ENCODE results near the gene SATB2. TPM values are rescaled to one million over a fixed set of nuclear protein-coding genes. Genes with fewer than 3 reads are reported as not detected.

SATB2 gene
- total RNA-seq, 1 donor from 2014 or later: 20.8 TPM

GRCh38 chr2:199315299-199316179 lies 142.2 kb downstream of the SATB2 start:
- H3K27me3 Mint-ChIP-seq (ENCODE audit: unreplicated experiment): peaks cover 9% of the 10 kb centered on the region
- no peak overlapping the region for H3K27ac Mint-ChIP-seq (ENCODE audit: unreplicated experiment)
- H3K4me3 Mint-ChIP-seq (ENCODE audit: unreplicated experiment): no peak overlapping the region
- DNase-seq: no peak
- H3K36me3 Mint-ChIP-seq (ENCODE audit: unreplicated experiment): no peaks in the 10 kb centered on the region
- H3K4me1 Mint-ChIP-seq (ENCODE audit: low read depth, unreplicated experiment): peaks cover 38% of the 10 kb centered on the region
- peaks cover 13% of the 10 kb centered on the region for H3K9me3 Mint-ChIP-seq (ENCODE audit: unreplicated experiment)
- no peak for TF ChIP-seq CTCF (IDR thresholded peaks at IDR 0.05; ENCODE audit: partially characterized antibody, unreplicated experiment)

GRCh38 chr2:199312931-199313330 lies 144.8 kb downstream of the SATB2 start:
- TF ChIP-seq CTCF (IDR thresholded peaks at IDR 0.05; ENCODE audit: partially characterized antibody, unreplicated experiment): no peak
- DNase-seq: no peak
- Mint-ChIP-seq H3K36me3 (ENCODE audit: unreplicated experiment) (no peaks in the 10 kb centered on the region), H3K4me3 (ENCODE audit: unreplicated experiment) (no peak overlapping the region), H3K27ac (ENCODE audit: unreplicated experiment) (no peak overlapping the region), H3K9me3 (ENCODE audit: unreplicated experiment) (peaks cover 17% of the 10 kb centered on the region), H3K27me3 (ENCODE audit: unreplicated experiment) (peaks cover 15% of the 10 kb centered on the region), H3K4me1 (ENCODE audit: low read depth, unreplicated experiment) (peaks cover 47% of the 10 kb centered on the region)

- peak overlapping the region; percentile 90 for H3K27ac Mint-ChIP-seq (ENCODE audit: unreplicated experiment)
- peaks cover 15% of the 10 kb centered on the region for H3K27me3 Mint-ChIP-seq (ENCODE audit: unreplicated experiment)
- peaks cover 17% of the 10 kb centered on the region for H3K9me3 Mint-ChIP-seq (ENCODE audit: unreplicated experiment)
- no peak for TF ChIP-seq CTCF (IDR thresholded peaks at IDR 0.05; ENCODE audit: partially characterized antibody, unreplicated experiment)
- peak overlapping the region; percentile 80 for H3K4me3 Mint-ChIP-seq (ENCODE audit: unreplicated experiment)
- DNase-seq: no peak
- no peaks in the 10 kb centered on the region for H3K36me3 Mint-ChIP-seq (ENCODE audit: unreplicated experiment)
- H3K4me1 Mint-ChIP-seq (ENCODE audit: low read depth, unreplicated experiment): peaks cover 59% of the 10 kb centered on the region
These were observed 146.8 kb downstream of the SATB2 start for GRCh38 chr2:199310771-199311585.

GRCh38 chr2:199309973-199310372 lies 147.8 kb downstream of the SATB2 start:
- peak overlapping the region; percentile 74 for H3K4me3 Mint-ChIP-seq (ENCODE audit: unreplicated experiment)
- peaks cover 59% of the 10 kb centered on the region for H3K4me1 Mint-ChIP-seq (ENCODE audit: low read depth, unreplicated experiment)
- H3K9me3 Mint-ChIP-seq (ENCODE audit: unreplicated experiment): peaks cover 17% of the 10 kb centered on the region
- no peak for TF ChIP-seq CTCF (IDR thresholded peaks at IDR 0.05; ENCODE audit: partially characterized antibody, unreplicated experiment)
- peak; percentile 69 for DNase-seq
- H3K27me3 Mint-ChIP-seq (ENCODE audit: unreplicated experiment): peaks cover 15% of the 10 kb centered on the region
- H3K36me3 Mint-ChIP-seq (ENCODE audit: unreplicated experiment): no peaks in the 10 kb centered on the region
- peak overlapping the region; percentile 96 for H3K27ac Mint-ChIP-seq (ENCODE audit: unreplicated experiment)
